GM19238 (cell line): ENCODE results near the gene IPPK.
A peak's percentile ranks its signal among the peaks of the same experiment; 100 is the strongest.

Experiments used
- DNase-seq: peaks from one replicate; pipeline ENCODE4 v3.0.0; 2011; ENCODE audit warnings: low spot score; ENCODE audit not compliant: insufficient read length

IPPK gene, protein sequence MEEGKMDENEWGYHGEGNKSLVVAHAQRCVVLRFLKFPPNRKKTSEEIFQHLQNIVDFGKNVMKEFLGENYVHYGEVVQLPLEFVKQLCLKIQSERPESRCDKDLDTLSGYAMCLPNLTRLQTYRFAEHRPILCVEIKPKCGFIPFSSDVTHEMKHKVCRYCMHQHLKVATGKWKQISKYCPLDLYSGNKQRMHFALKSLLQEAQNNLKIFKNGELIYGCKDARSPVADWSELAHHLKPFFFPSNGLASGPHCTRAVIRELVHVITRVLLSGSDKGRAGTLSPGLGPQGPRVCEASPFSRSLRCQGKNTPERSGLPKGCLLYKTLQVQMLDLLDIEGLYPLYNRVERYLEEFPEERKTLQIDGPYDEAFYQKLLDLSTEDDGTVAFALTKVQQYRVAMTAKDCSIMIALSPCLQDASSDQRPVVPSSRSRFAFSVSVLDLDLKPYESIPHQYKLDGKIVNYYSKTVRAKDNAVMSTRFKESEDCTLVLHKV

DNA sequence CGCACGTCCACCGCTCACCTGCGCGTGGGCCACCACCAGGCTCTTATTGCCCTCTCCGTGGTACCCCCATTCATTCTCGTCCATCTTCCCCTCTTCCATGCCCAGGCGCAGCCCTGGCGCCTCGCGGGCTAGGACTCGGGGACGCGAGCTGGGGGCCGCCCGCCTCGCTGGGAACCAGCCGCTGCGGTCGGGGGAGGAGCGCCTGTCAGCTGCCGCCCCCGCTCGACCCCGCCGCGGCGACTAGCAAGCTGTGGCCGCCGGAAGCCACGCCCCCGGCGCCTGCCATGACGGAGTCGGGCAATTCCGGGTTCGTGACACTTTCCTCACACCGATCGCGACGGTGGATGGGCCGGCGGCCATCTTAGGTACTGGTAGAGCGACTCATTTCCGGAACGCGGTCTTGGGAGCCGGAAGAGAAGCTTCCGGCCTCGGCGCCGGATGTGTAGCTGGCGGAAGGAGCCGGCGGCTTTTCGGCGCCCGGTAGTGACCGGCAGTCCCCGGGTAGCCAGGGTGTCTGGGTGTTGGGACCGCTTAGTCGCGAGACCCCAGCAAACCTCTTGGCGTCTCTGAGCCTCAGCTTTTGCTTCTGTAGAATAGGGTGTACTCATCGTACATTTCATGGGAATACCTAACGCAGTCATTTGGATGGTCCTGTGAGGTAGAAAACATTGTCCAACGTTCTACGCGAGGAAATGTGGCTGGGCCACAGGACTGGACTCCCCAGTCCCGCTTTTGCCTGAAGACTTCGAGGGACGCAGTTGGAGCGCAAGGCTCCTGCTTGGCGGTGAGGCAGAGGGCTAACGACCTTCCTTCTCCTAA is at the start of gene IPPK:
IPPK (minus strand) TSS at position 242 of the 819 bp plus-strand sequence; CDS start at position 99, 143 bp downstream.
- peak; percentile 99 for DNase-seq

- DNase-seq, result no peak
These were observed 49.2 kb upstream of the IPPK start for GRCh38 chr9:92719028-92719647.

DNA sequence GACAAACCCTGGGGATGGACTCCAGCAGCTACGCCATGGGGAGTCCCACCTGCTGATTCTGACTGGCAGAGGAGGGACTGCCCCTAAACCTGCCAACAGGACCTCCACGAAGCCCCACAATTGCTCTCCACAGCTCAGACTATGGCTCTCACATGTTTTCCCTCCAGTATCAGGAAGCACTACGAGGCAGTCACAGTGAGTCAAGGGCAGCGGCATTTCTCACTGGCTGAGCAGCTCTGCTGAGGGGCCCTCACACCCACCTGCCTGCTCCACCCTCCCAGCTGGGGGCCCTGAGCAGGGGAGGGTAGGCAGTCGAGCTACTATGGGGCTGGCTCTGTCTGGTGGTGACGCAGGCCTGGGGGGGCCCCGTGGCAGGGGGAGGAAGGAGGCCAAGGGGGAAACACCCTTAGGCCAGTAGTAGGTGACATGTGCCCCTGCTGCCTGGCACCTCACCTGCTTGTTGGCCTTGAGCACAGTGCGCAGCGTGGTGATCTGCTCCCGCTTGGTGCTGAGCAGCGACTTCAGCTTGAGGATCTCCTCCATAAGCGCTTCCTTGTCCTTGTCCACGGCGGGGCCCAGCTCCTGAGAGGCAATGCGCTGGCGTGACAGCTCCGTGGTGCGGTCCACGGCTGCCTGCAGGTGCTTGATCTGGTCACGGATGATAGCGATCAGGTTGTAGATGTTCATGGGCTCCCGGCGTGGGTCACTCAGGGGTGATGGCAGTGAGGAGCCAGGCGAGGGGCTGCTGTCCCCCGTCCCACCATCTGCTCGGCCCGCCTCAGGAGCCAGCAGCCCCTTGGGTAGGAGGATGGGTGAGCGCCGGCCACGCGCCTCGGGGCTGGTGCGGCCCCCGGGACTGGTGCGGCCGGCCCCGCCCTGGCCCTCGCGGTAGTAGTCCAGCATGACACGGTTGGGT is 48.4 kb upstream of the IPPK start:
- no peak for DNase-seq

- DNase-seq, result no peak
These were observed 47.5 kb upstream of the IPPK start for GRCh38 chr9:92717201-92718085.

GRCh38 chr9:92716557-92716956 is 46.6 kb upstream of the IPPK start:
- peak; percentile 75 for DNase-seq

DNA sequence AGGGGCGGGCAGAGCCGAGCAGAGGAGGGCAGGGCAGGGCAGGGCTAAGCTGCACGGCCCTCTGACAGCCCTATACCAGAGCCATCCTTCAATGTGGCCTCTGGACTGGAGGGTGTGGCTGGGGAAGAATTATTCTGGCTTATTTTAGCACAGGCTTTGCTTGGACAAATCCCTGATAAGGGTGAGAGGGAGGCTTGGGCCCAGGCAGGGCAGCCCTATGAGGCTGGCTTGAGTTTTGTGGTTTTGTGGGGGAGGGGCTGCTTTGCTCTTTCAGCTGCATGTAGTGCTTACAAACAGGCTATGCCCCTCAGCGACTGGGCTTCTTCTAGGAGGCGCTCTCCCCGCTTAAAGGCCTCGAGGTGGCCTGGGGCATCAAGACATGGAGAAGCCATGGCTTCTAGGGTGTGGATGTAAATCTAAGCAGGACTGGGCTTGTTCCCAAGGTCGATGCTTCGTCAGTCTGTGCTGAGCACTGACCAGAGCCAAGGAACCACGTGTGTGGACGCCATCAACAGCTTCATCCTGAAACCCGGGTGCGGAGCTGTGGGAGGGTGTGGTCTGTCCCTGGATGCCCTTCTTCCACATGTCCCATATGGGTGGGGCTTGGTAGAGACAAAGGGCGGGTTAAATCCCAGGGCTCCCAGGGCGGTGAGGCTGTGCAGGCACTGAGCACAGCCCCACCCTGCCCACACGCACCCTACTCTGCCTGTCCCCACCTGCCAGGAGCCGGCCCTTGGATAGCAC is 45.7 kb upstream of the IPPK start:
- DNase-seq, result no peak

DNA sequence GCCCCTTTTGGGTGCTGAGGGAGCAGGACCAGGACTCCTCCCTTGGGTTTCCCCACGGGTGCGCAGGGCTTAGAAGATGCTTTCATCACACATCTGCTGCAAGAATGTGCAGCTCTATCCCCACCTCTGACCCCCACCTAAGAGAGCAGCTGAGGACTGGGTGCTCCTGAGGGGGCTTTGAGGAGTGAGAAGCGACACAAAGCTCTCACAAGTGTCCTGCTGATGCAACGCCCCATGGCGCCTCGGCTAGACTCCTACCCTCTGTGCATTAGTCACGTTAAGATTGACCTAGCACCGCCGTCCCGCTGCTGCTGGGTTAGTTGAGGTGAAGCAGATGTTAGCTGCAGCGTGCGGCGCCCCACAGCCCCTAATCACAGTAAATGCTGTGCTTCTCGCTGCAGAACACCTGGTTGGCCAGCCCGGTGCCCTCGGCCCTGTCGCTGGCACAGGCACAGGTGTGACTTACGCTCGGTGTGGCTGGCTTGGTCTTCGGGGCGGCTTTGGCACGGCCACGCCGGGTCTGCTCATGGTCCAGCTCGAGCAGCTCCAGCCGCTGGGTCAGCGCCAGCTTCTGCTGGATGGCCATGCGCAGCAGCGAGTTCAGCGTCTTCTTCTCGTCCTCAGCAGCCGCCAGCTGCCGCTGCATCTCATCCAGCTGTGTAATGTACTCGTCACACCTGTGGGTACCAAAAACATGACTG is 45.0 kb upstream of the IPPK start:
- no peak for DNase-seq

GRCh38 chr9:92714016-92714415 is 44.1 kb upstream of the IPPK start:
- no peak for DNase-seq

GRCh38 chr9:92713528-92713927 is 43.6 kb upstream of the IPPK start:
- no peak for DNase-seq

GRCh38 chr9:92712767-92713166 is 42.8 kb upstream of the IPPK start:
- DNase-seq, result no peak

- DNase-seq, result no peak
These were observed 41.9 kb upstream of the IPPK start for GRCh38 chr9:92711844-92712243.

DNA sequence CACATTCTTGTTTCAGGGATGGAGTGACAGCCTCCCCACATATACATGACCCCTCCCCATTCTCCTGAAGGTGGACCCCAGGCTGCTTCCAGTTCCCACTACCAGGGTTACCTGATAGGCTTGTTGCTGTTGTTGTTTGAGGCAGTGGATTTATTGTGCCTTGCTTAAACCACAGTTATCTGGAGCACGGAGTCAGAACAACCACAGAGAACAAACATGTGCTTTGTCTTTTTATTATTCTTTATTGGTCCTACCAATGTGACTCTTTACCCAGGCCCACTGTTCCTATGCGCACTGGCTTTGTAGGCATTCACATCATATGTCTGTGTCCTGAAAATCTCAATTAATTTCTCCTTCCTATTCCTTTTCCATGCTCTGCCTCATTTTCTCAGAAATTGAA is 41.2 kb upstream of the IPPK start:
- no peak for DNase-seq

DNA sequence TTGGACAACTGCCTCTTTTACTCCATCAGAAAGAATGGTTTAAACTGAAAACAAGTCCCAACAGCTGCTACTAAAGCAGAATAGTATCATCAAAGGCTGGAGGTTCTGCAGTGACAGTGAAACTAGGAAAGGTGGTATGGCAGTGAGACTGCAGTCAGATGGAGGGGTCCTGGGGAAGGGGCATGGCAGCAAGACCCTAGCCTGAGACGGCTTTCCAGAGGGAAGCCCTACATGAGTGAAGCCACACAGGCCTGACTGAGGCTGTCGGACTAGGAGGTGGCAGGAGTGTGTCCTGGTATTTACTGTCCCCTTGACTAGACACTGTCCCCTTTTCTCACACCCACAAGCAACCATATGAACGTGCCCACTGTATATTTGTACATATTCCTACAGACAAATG is 40.4 kb upstream of the IPPK start:
- no peak for DNase-seq

GRCh38 chr9:92709954-92710353 is 40.0 kb upstream of the IPPK start:
- no peak for DNase-seq

- no peak for DNase-seq
These were observed 39.3 kb upstream of the IPPK start for GRCh38 chr9:92709240-92709639.

DNA sequence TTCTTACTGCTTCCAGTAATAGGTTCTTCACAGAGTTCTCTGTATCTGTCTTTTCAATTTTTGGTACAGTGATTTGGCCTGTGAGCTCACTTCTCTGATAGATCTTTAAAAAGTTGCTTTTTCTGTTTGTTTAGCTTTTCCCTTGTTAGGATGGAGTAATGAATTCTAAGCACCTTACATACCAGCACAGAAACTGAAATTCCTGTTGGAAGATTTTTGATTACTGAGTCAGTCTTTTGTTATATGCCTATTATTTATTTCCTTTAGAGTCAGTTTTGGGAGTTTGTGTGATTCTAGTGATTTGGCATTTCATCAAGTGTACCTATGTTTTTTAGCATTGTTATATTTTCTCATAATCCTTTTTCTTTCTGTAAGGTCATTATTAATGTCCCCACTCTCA is 37.6 kb upstream of the IPPK start:
- no peak for DNase-seq

DNA sequence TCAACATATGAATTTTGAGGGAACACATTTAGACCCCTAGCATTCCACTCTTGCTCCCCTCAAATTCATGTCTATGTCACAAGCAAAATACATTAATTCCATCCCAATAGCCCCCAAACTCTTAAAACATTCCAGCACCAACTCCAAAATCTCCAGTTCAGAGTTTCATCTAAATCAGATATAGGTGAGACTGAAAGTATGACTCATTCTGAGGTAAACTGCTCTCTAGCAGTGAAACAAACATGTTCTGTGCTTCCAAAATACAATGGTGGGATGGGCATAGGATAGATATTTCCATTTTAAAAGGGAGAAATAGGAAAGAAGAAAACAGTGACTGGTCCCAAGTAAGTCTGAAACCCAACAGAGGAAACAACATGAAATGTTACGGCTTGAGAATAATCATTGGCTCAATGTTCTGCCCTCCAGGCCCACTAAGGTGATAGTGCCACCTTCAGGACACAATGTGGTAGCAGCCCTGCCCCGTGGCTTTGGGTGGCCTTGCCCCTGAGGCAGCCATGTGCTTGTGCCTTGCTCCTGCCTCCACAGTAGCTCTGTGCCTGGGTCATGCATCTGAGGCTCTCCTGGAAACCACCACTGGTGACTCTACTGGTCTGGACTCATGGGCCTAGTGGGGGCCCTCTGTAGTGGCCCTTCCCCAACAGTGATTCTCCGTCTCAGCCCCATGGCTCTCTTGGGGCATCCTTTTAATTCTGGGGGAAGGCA is 36.4 kb upstream of the IPPK start:
- no peak for DNase-seq

DNA sequence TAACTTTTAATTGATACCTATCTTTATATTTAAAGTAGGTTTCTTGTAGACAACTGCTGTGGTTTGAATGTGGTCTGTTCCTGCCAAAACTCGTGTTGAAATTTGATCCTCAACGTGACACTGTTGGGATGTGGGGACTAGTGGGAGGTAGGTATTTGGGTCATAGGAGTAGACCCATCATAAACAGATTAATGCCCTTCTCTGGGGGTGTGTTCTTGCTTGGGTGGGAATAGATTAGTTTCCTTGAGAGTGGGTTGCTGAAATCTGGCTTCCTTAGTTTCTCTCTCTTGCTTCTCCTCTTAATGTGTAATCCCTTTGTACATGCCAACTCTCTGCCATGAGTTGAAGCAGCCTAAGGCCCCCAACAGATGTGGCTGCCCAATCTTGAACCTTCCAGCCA is 34.6 kb upstream of the IPPK start:
- DNase-seq, result no peak
